GM12801 (cell line): ENCODE results near the gene MMP24.

Source experiments
- CTCF ChIP-seq: IDR thresholded peaks from one replicate; pipeline ENCODE4 v1.5.1; 2011; ENCODE audit warnings: control low read depth; ENCODE audit not compliant: insufficient read length; ENCODE audit errors: extremely low read depth

Gene MMP24

GRCh38 chr20:35257175-35257909 is 30.9 kb downstream of the MMP24 start:
- no peak for TF ChIP-seq CTCF

GRCh38 chr20:35260426-35260825 is 33.9 kb downstream of the MMP24 start:
- TF ChIP-seq CTCF: no peak

GRCh38 chr20:35263532-35264341 is 37.2 kb downstream of the MMP24 start:
- no peak for TF ChIP-seq CTCF

- TF ChIP-seq CTCF: no peak
Measured at GRCh38 chr20:35264755-35265154, 38.3 kb downstream of the MMP24 start.

- no peak for TF ChIP-seq CTCF
Measured at GRCh38 chr20:35267092-35267491, 40.6 kb downstream of the MMP24 start.

- TF ChIP-seq CTCF: peak; percentile 13
Measured at GRCh38 chr20:35269055-35269781, 42.7 kb downstream of the MMP24 start.
